Measurements from ENCODE around the gene E4F1. TPM values are rescaled to one million over a fixed set of nuclear protein-coding genes. Genes with fewer than 3 reads are reported as not detected.

E4F1 gene
- total RNA-seq, 1 experiment from 2014 or later, result 34.4 TPM

- Mint-ChIP-seq H3K9me3 (no peaks in the 10 kb centered on the region), H3K27me3 (ENCODE audit: low read depth) (no peaks in the 10 kb centered on the region), H3K36me3 (no peaks in the 10 kb centered on the region), H3K4me1 (0 out of 2 replicates have a peak, but pooled peaks cover 3% of the 10 kb centered on the region), H3K4me3 (no peak overlapping the region), H3K27ac (no peak overlapping the region)
- ChIA-PET POLR2A (no interaction called here), CTCF (interaction anchor here (5.7 kb wide), 1 partner anchor 9 kb away, joined by 24 read pairs; no protein-coding TSS in a partner anchor)
- TF ChIP-seq ZBTB21 (CRISPR knock-in tag; IDR thresholded peaks at IDR 0.05; ENCODE audit: borderline replicate concordance), result no peak
- no peak for TF ChIP-seq ZNF232 (CRISPR knock-in tag; IDR thresholded peaks at IDR 0.05)
- no peak for TF ChIP-seq ATF2 (CRISPR knock-in tag; IDR thresholded peaks at IDR 0.05; ENCODE audit: borderline replicate concordance, low read depth)
- TF ChIP-seq ZNF317 (CRISPR knock-in tag; IDR thresholded peaks at IDR 0.05; ENCODE audit: borderline replicate concordance, low read depth), result no peak
- no peak for ATAC-seq
- DNase-seq (ENCODE audit: low spot score), result no peak
These were observed 38.4 kb upstream of the E4F1 start for GRCh38 chr16:2184962-2185361.

GRCh38 chr16:2186064-2186463 lies 37.3 kb upstream of the E4F1 start:
- DNase-seq (ENCODE audit: low spot score), result no peak
- no peaks in the 10 kb centered on the region for H3K9me3 Mint-ChIP-seq
- no peak for ATAC-seq
- H3K27me3 Mint-ChIP-seq (ENCODE audit: low read depth), result no peaks in the 10 kb centered on the region
- 0 out of 2 replicates have a peak overlapping the region, but pooled peaks have one; percentile 41 for H3K27ac Mint-ChIP-seq
- ChIA-PET POLR2A (no interaction called here), CTCF (interaction anchor here (5.7 kb wide), 1 partner anchor 8 kb away, joined by 24 read pairs; no protein-coding TSS in a partner anchor)
- H3K4me3 Mint-ChIP-seq, result no peak overlapping the region
- no peak for TF ChIP-seq JAZF1 (CRISPR knock-in tag; IDR thresholded peaks at IDR 0.05)
- no peak for TF ChIP-seq CREM (CRISPR knock-in tag; IDR thresholded peaks at IDR 0.05)
- TF ChIP-seq KAT7 (CRISPR knock-in tag; IDR thresholded peaks at IDR 0.05; ENCODE audit: borderline replicate concordance), result no peak
- TF ChIP-seq ATF1 (CRISPR knock-in tag; IDR thresholded peaks at IDR 0.05), result no peak
- no peak for TF ChIP-seq TP53 (CRISPR knock-in tag; IDR thresholded peaks at IDR 0.05)
- no peak for TF ChIP-seq ZBTB21 (CRISPR knock-in tag; IDR thresholded peaks at IDR 0.05; ENCODE audit: borderline replicate concordance)
- TF ChIP-seq ZSCAN18 (CRISPR knock-in tag; IDR thresholded peaks at IDR 0.05), result no peak
- no peak for TF ChIP-seq CBFB (CRISPR knock-in tag; IDR thresholded peaks at IDR 0.05; ENCODE audit: low read depth)
- no peak for TF ChIP-seq ZNF425 (CRISPR knock-in tag; conservative IDR thresholded peaks at IDR 0.05)
- TF ChIP-seq CREB1 (CRISPR knock-in tag; IDR thresholded peaks at IDR 0.05), result no peak
- TF ChIP-seq NR3C1 (CRISPR knock-in tag; conservative IDR thresholded peaks at IDR 0.05; ENCODE audit: low read depth), result no peak
- TF ChIP-seq ZNF138 (CRISPR knock-in tag; conservative IDR thresholded peaks at IDR 0.05), result no peak
- no peak for TF ChIP-seq FOXJ3 (CRISPR knock-in tag; IDR thresholded peaks at IDR 0.05; ENCODE audit: borderline replicate concordance)
- no peak for TF ChIP-seq RELA (CRISPR knock-in tag; IDR thresholded peaks at IDR 0.05; ENCODE audit: borderline replicate concordance)
- TF ChIP-seq SP1 (CRISPR knock-in tag; conservative IDR thresholded peaks at IDR 0.05), result no peak
- TF ChIP-seq HMGA2 (CRISPR knock-in tag; IDR thresholded peaks at IDR 0.05), result no peak
- TF ChIP-seq IRF1 (CRISPR knock-in tag; IDR thresholded peaks at IDR 0.05), result no peak
- TF ChIP-seq ESRRA (CRISPR knock-in tag; IDR thresholded peaks at IDR 0.05; ENCODE audit: borderline replicate concordance), result no peak
- no peak for TF ChIP-seq SOX15 (CRISPR knock-in tag; IDR thresholded peaks at IDR 0.05)
- H3K36me3 Mint-ChIP-seq, result no peaks in the 10 kb centered on the region
- 0 out of 2 replicates have a peak, but pooled peaks cover 3% of the 10 kb centered on the region for H3K4me1 Mint-ChIP-seq
